CD8-positive, alpha-beta memory T cell (primary cell): ENCODE measurements around the gene FAM20A. TPM values are rescaled to one million over a fixed set of nuclear protein-coding genes. Genes with fewer than 3 reads are reported as not detected.
A peak's percentile ranks its signal among the peaks of the same experiment; 100 is the strongest.
"Not testable (repeated sequence)": the region's sequence is repeated elsewhere in the genome, so short reads cannot be mapped to it uniquely, and the experiment has no call there.

Experiments
- CTCF ChIA-PET: fragments of 350-600 bp; sonication (Branson Sonifier 250); formaldehyde crosslinking; loops from one replicate; lab custom pipeline; 2021; ENCODE audit warnings: antibody characterized with exemption; lab: Charles Lee
- POLR2A ChIA-PET: fragments of 350-600 bp; sonication (Branson Sonifier 250); formaldehyde crosslinking; loops from one replicate; lab custom pipeline; 2021; ENCODE audit warnings: antibody characterized with exemption; lab: Charles Lee
- DNase-seq, 5 donors: peaks; one replicate each; pipeline versions ENCODE4 v3.0.0 to v3.0.0-alpha.2; 2020 to 2022; ENCODE audit warnings: mixed read lengths in 1 of 5
- H3K27ac ChIP-seq: one replicate; pipeline ENCODE4 v1.7.0; 2013; ENCODE audit warnings: low read depth, mild to moderate bottlenecking, low read length, moderate library complexity
- H3K27me3 ChIP-seq: 2 replicates; pipeline ENCODE4 v1.7.0; 2013; ENCODE audit warnings: low read length, mild to moderate bottlenecking; ENCODE audit not compliant: insufficient read depth, poor library complexity, severe bottlenecking
- H3K36me3 ChIP-seq: 2 replicates; pipeline ENCODE4 v1.7.0; 2013; ENCODE audit warnings: mild to moderate bottlenecking, low read length, moderate library complexity; ENCODE audit not compliant: insufficient read depth
- H3K4me1 ChIP-seq: 2 replicates; pipeline ENCODE4 v1.7.0; 2013; ENCODE audit warnings: mild to moderate bottlenecking, low read length, moderate library complexity; ENCODE audit not compliant: insufficient read depth
- H3K4me3 ChIP-seq: 2 replicates; pipeline ENCODE4 v1.7.0; 2013; ENCODE audit warnings: mild to moderate bottlenecking, low read length
- H3K9me3 ChIP-seq: 2 replicates; pipeline ENCODE4 v1.7.0; 2013; ENCODE audit warnings: mild to moderate bottlenecking, low read length
- H3K27ac Mint-ChIP-seq, 8 donors: one replicate each; pipeline ENCODE4 v1.8.0; 2020 to 2021; ENCODE audit warnings: mixed read lengths in 8 of 8, mild to moderate bottlenecking in 6 of 8, inconsistent platforms in 3 of 8, moderate library complexity in 3 of 8
- H3K27me3 Mint-ChIP-seq, 2 donors: one replicate each; pipeline ENCODE4 v1.8.0; 2020 to 2021; ENCODE audit warnings: mixed read lengths in 2 of 2, mild to moderate bottlenecking in 1 of 2, moderate library complexity in 1 of 2
- H3K36me3 Mint-ChIP-seq, 3 donors: one replicate each; pipeline ENCODE4 v1.8.0; 2020 to 2021; ENCODE audit warnings: mixed read lengths in 3 of 3, inconsistent platforms in 1 of 3, mild to moderate bottlenecking in 1 of 3
- H3K4me1 Mint-ChIP-seq, 3 donors: one replicate each; pipeline ENCODE4 v1.8.0; 2020 to 2021; ENCODE audit warnings: mixed read lengths in 3 of 3, inconsistent platforms in 1 of 3, mild to moderate bottlenecking in 1 of 3
- H3K4me3 Mint-ChIP-seq, 7 donors: one replicate each; pipeline ENCODE4 v1.8.0; 2020 to 2021; ENCODE audit warnings: mixed read lengths in 7 of 7, mild to moderate bottlenecking in 6 of 7, moderate library complexity in 4 of 7, inconsistent platforms in 2 of 7
- H3K9me3 Mint-ChIP-seq, 5 donors: one replicate each; pipeline ENCODE4 v1.8.0; 2020 to 2022; ENCODE audit warnings: mixed read lengths in 5 of 5, mild to moderate bottlenecking in 3 of 5, moderate library complexity in 2 of 5, inconsistent platforms in 1 of 5
- polyA plus RNA-seq: library from polyadenylated mRNA; unstranded; fragments of 300-500 nt; fragmentation: Illumina TruSeq; gene quantifications from one replicate; pipeline ENCODE4 v1.2.3, GENCODE V29; 2021
- total RNA-seq, 2 experiments: library from RNA; stranded (reverse); gene quantifications; one replicate each; pipeline ENCODE4 v1.2.3, GENCODE V29; 2021

FAM20A gene
- total and polyA plus RNA-seq, 3 experiments from 2014 or later: 0.07 TPM; not detected in 2

GRCh38 chr17:68582867-68583266 lies 18.3 kb downstream of the FAM20A start:
- H3K27me3 ChIP-seq, H3K27ac ChIP-seq, H3K9me3 ChIP-seq, H3K4me3 Mint-ChIP-seq, POLR2A ChIA-PET, H3K4me1 ChIP-seq, H3K9me3 Mint-ChIP-seq, DNase-seq, H3K4me3 ChIP-seq, H3K27ac Mint-ChIP-seq, H3K4me1 Mint-ChIP-seq, CTCF ChIA-PET, H3K36me3 Mint-ChIP-seq, H3K36me3 ChIP-seq: not testable (repeated sequence)
- peaks cover 18 to 22% of the 10 kb centered on the region in 2 donors for H3K27me3 Mint-ChIP-seq

GRCh38 chr17:68581863-68582645 lies 19.1 kb downstream of the FAM20A start:
- Mint-ChIP-seq H3K4me3 (no peak overlapping the region), H3K4me1 (no peaks in the 10 kb centered on the region), H3K27me3 (peaks cover 16 to 23% of the 10 kb centered on the region in 2 donors), H3K27ac (peak overlapping the region in 1 of 8 donors; percentile 87), H3K9me3 (no peaks in the 10 kb centered on the region), H3K36me3 (no peaks in the 10 kb centered on the region)
- Histone ChIP-seq H3K4me3 (no peak overlapping the region), H3K36me3 (no peaks in the 10 kb centered on the region), H3K4me1 (no peaks in the 10 kb centered on the region), H3K27me3 (no peaks in the 10 kb centered on the region), H3K27ac (no peak overlapping the region), H3K9me3 (no peaks in the 10 kb centered on the region)
- no peak for DNase-seq
- CTCF ChIA-PET: no interaction called here
- POLR2A ChIA-PET: no interaction called here

DNA sequence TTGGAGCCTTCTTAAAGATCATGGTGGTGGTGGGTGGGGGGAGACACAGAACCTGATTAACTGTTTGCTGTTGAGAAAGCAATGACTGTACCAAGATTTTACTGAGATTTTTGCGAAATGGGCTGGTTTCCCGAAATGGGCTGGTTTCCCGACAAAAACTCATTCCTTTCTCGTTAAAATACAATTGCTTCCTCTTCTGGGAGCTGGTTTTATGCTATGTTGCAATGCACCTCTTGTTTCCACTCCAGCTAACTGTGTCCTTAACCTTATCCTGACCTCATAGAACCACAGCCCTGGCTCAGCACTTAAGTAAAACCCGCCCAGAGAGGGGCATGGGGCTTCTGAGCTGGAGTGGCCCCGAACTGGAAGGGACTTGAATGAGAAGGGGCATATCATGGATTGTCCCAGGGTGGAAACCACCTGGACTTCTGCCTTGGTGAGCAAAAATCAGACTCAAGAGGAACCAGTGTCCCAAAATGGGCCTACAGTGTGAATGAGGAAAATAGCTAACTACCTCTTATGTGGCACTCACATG lies 20.9 kb downstream of the FAM20A start:
- H3K4me1 ChIP-seq: no peaks in the 10 kb centered on the region
- H3K27me3 Mint-ChIP-seq: peaks cover 10 to 21% of the 10 kb centered on the region in 2 donors
- no peaks in the 10 kb centered on the region for H3K9me3 Mint-ChIP-seq
- ChIA-PET POLR2A (no interaction called here), CTCF (no interaction called here)
- H3K4me3 ChIP-seq: no peak overlapping the region
- no peak overlapping the region for H3K27ac ChIP-seq
- no peaks in the 10 kb centered on the region for H3K9me3 ChIP-seq
- no peaks in the 10 kb centered on the region for H3K36me3 ChIP-seq
- no peaks in the 10 kb centered on the region for H3K36me3 Mint-ChIP-seq
- H3K4me1 Mint-ChIP-seq: no peaks in the 10 kb centered on the region
- H3K4me3 Mint-ChIP-seq: no peak overlapping the region
- no peaks in the 10 kb centered on the region for H3K27me3 ChIP-seq
- H3K27ac Mint-ChIP-seq: no peak overlapping the region
- DNase-seq: no peak

GRCh38 chr17:68579194-68579927 lies 21.8 kb downstream of the FAM20A start:
- Histone ChIP-seq H3K4me3 (no peak overlapping the region), H3K27me3 (no peaks in the 10 kb centered on the region), H3K4me1 (no peaks in the 10 kb centered on the region), H3K36me3 (no peaks in the 10 kb centered on the region), H3K9me3 (no peaks in the 10 kb centered on the region), H3K27ac (no peak overlapping the region)
- no peak for DNase-seq
- Mint-ChIP-seq H3K27me3 (peaks cover 10 to 21% of the 10 kb centered on the region in 2 donors), H3K4me3 (no peak overlapping the region), H3K27ac (no peak overlapping the region), H3K4me1 (no peaks in the 10 kb centered on the region), H3K36me3 (no peaks in the 10 kb centered on the region), H3K9me3 (no peaks in the 10 kb centered on the region)
- CTCF ChIA-PET: no interaction called here
- POLR2A ChIA-PET: no interaction called here

GRCh38 chr17:68578236-68578635 lies 22.9 kb downstream of the FAM20A start:
- H3K9me3 Mint-ChIP-seq: no peaks in the 10 kb centered on the region
- no peaks in the 10 kb centered on the region for H3K27me3 ChIP-seq
- DNase-seq: no peak
- POLR2A ChIA-PET: no interaction called here
- H3K36me3 ChIP-seq: no peaks in the 10 kb centered on the region
- CTCF ChIA-PET: no interaction called here
- peaks cover 10 to 21% of the 10 kb centered on the region in 2 donors for H3K27me3 Mint-ChIP-seq
- H3K4me1 ChIP-seq: no peaks in the 10 kb centered on the region
- no peak overlapping the region for H3K4me3 Mint-ChIP-seq
- H3K9me3 ChIP-seq: no peaks in the 10 kb centered on the region
- no peak overlapping the region for H3K27ac ChIP-seq
- H3K36me3 Mint-ChIP-seq: no peaks in the 10 kb centered on the region
- H3K4me1 Mint-ChIP-seq: no peaks in the 10 kb centered on the region
- no peak overlapping the region for H3K4me3 ChIP-seq
- no peak overlapping the region for H3K27ac Mint-ChIP-seq

- H3K36me3 Mint-ChIP-seq: no peaks in the 10 kb centered on the region
- CTCF ChIA-PET: no interaction called here
- no peak for DNase-seq
Measured at GRCh38 chr17:68577497-68577821, 23.7 kb downstream of the FAM20A start.

GRCh38 chr17:68576811-68577496 lies 24.2 kb downstream of the FAM20A start:
- ChIA-PET CTCF (no interaction called here), POLR2A (no interaction called here)
- no peaks in the 10 kb centered on the region for H3K4me1 ChIP-seq
- no peak overlapping the region for H3K4me3 ChIP-seq
- no peak overlapping the region for H3K27ac ChIP-seq
- H3K36me3 ChIP-seq: no peaks in the 10 kb centered on the region
- H3K27me3 ChIP-seq: no peaks in the 10 kb centered on the region
- Mint-ChIP-seq H3K36me3 (no peaks in the 10 kb centered on the region), H3K4me3 (no peak overlapping the region), H3K27ac (no peak overlapping the region), H3K27me3 (peaks cover 10 to 15% of the 10 kb centered on the region in 2 donors), H3K9me3 (no peaks in the 10 kb centered on the region), H3K4me1 (no peaks in the 10 kb centered on the region)
- no peak for DNase-seq
- no peaks in the 10 kb centered on the region for H3K9me3 ChIP-seq

More at GRCh38 chr17:68577497-68577821, 23.7 kb downstream of the FAM20A start:
- Histone ChIP-seq H3K36me3 (no peaks in the 10 kb centered on the region), H3K9me3 (no peaks in the 10 kb centered on the region), H3K4me3 (no peak overlapping the region), H3K27me3 (no peaks in the 10 kb centered on the region), H3K4me1 (no peaks in the 10 kb centered on the region), H3K27ac (no peak overlapping the region)
- no peak overlapping the region for H3K4me3 Mint-ChIP-seq
- no peaks in the 10 kb centered on the region for H3K4me1 Mint-ChIP-seq
- POLR2A ChIA-PET: no interaction called here
- H3K27ac Mint-ChIP-seq: no peak overlapping the region
- peaks cover 10 to 20% of the 10 kb centered on the region in 2 donors for H3K27me3 Mint-ChIP-seq
- no peaks in the 10 kb centered on the region for H3K9me3 Mint-ChIP-seq

DNA sequence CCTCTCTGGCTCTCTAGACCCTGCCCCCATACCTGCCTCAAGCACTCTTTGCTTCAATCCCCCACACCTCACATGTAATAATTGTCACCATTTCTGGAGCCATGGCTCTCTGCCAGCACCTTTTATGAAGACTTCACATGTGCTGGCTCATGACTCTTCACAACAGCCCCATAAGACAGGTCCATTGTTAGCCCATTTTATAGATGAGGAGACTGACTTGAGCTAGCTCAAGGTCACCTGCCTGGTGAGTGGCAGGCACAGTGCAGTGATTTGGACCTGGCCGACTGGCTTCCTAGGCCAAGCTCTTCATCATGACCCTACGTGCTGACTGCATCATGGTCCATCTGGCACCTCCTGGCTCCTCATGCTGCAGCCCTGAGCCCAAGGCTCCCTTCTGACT lies 25.0 kb downstream of the FAM20A start:
- CTCF ChIA-PET: no interaction called here
- Histone ChIP-seq H3K36me3 (no peaks in the 10 kb centered on the region), H3K27ac (no peak overlapping the region), H3K4me3 (no peak overlapping the region), H3K27me3 (no peaks in the 10 kb centered on the region), H3K4me1 (no peaks in the 10 kb centered on the region), H3K9me3 (no peaks in the 10 kb centered on the region)
- POLR2A ChIA-PET: no interaction called here
- Mint-ChIP-seq H3K4me3 (peak overlapping the region in 1 of 7 donors; percentile 11), H3K27ac (no peak overlapping the region), H3K4me1 (no peaks in the 10 kb centered on the region), H3K9me3 (no peaks in the 10 kb centered on the region), H3K27me3 (peaks cover 10 to 12% of the 10 kb centered on the region in 2 donors), H3K36me3 (no peaks in the 10 kb centered on the region)
- DNase-seq: no peak
